Measurements from ENCODE around the gene HSD17B2. TPM values are rescaled to one million over a fixed set of nuclear protein-coding genes. Genes with fewer than 3 reads are reported as not detected.

Gene HSD17B2
- total RNA-seq, 4 donors from 2014 or later = not detected

- no peaks in the 10 kb centered on the region for H3K4me1 ChIP-seq
- WGBS = 69% methylated on average over 3 of the region's 3 CpGs
- H3K36me3 ChIP-seq = no peaks in the 10 kb centered on the region
- H3K27me3 ChIP-seq = no peaks in the 10 kb centered on the region
- peaks cover 0 to 24% (median 5%) of the 10 kb centered on the region in 4 donors for H3K9me3 ChIP-seq
- no peak overlapping the region for H3K4me3 ChIP-seq
- no peak for TF ChIP-seq EP300 (IDR thresholded peaks at IDR 0.05)
- TF ChIP-seq POLR2A (IDR thresholded peaks at IDR 0.05; ENCODE audit: low read depth) = no peak
- no peak for TF ChIP-seq POLR2AphosphoS5 (IDR thresholded peaks at IDR 0.05)
- no peak for TF ChIP-seq CTCF (IDR thresholded peaks at IDR 0.05)
- no peak overlapping the region for H3K27ac ChIP-seq (replicated peaks in 1 of 4)
- no peak for DNase-seq (ENCODE audit: extremely low spot score)
- intact Hi-C loops (cut with DNase I) = no loop called here
Measured at GRCh38 chr16:82079892-82080291, 44.8 kb downstream of the HSD17B2 start.

- no peaks in the 10 kb centered on the region for H3K36me3 ChIP-seq
- intact Hi-C loops (cut with DNase I) = no loop called here
- WGBS = 79% methylated on average over 3 of the region's 3 CpGs
- no peaks in the 10 kb centered on the region for H3K27me3 ChIP-seq
- H3K27ac ChIP-seq (replicated peaks in 1 of 4) = no peak overlapping the region
- no peaks in the 10 kb centered on the region for H3K4me1 ChIP-seq
- no peak for DNase-seq (ENCODE audit: extremely low spot score)
- peaks cover 0 to 24% (median 4%) of the 10 kb centered on the region in 4 donors for H3K9me3 ChIP-seq
- no peak overlapping the region for H3K4me3 ChIP-seq
- no peak for TF ChIP-seq CTCF (IDR thresholded peaks at IDR 0.05)
- TF ChIP-seq POLR2A (IDR thresholded peaks at IDR 0.05; ENCODE audit: low read depth) = no peak
- no peak for TF ChIP-seq EP300 (IDR thresholded peaks at IDR 0.05)
- no peak for TF ChIP-seq POLR2AphosphoS5 (IDR thresholded peaks at IDR 0.05)
Measured at GRCh38 chr16:82081264-82081663, 46.2 kb downstream of the HSD17B2 start.

GRCh38 chr16:82082097-82082496 is 47.0 kb downstream of the HSD17B2 start:
- peaks cover 0 to 23% (median 1%) of the 10 kb centered on the region in 4 donors for H3K9me3 ChIP-seq
- 90% methylated on average over 1 of the region's 1 CpG for WGBS
- H3K27me3 ChIP-seq = no peaks in the 10 kb centered on the region
- TF ChIP-seq EP300 (IDR thresholded peaks at IDR 0.05) = no peak
- TF ChIP-seq CTCF (IDR thresholded peaks at IDR 0.05) = no peak
- TF ChIP-seq POLR2AphosphoS5 (IDR thresholded peaks at IDR 0.05) = no peak
- TF ChIP-seq POLR2A (IDR thresholded peaks at IDR 0.05; ENCODE audit: low read depth) = no peak
- H3K36me3 ChIP-seq = no peaks in the 10 kb centered on the region
- no peak overlapping the region for H3K27ac ChIP-seq (replicated peaks in 1 of 4)
- H3K4me3 ChIP-seq = no peak overlapping the region
- no peak for DNase-seq (ENCODE audit: extremely low spot score)
- no peaks in the 10 kb centered on the region for H3K4me1 ChIP-seq
- intact Hi-C loops (cut with DNase I) = no loop called here

GRCh38 chr16:82082543-82083244 is 47.6 kb downstream of the HSD17B2 start:
- H3K9me3 ChIP-seq = peaks cover 0 to 19% (median 0%) of the 10 kb centered on the region in 4 donors
- 61% methylated on average over 2 of the region's 2 CpGs for WGBS
- intact Hi-C loops (cut with DNase I) = no loop called here
- TF ChIP-seq POLR2AphosphoS5 (IDR thresholded peaks at IDR 0.05) = no peak
- TF ChIP-seq CTCF (IDR thresholded peaks at IDR 0.05) = no peak
- TF ChIP-seq POLR2A (IDR thresholded peaks at IDR 0.05; ENCODE audit: low read depth) = no peak
- no peak for TF ChIP-seq EP300 (IDR thresholded peaks at IDR 0.05)
- no peak for DNase-seq (ENCODE audit: extremely low spot score)
- H3K27ac ChIP-seq (replicated peaks in 1 of 4) = no peak overlapping the region
- H3K4me1 ChIP-seq = no peaks in the 10 kb centered on the region
- H3K4me3 ChIP-seq = no peak overlapping the region
- no peaks in the 10 kb centered on the region for H3K36me3 ChIP-seq
- H3K27me3 ChIP-seq = no peaks in the 10 kb centered on the region

Measured in esophagus muscularis mucosa (tissue), 4 donors.